T-helper 1 cell treated with Interleukin-12 subunit alpha and Interleukin-12 subunit beta and Interleukin-4 antibody, amounts not matched to agents 30 ng/mL and 1 ng/mL, for 36 hours (primary cell): ENCODE results near the gene DRICH1. TPM values are rescaled to one million over a fixed set of nuclear protein-coding genes. Genes with fewer than 3 reads are reported as not detected.
"Not testable (repeated sequence)": the region's sequence is repeated elsewhere in the genome, so short reads cannot be mapped to it uniquely, and the experiment has no call there.

Experiments
- intact Hi-C: fragments of 100-400 bp; cut with micrococcal nuclease; formaldehyde crosslinking; loops from one replicate; pipeline ENCODE4 v1.15.1; 2024
- total RNA-seq: library from RNA; stranded (reverse); gene quantifications from 2 replicates; pipeline ENCODE4 v1.2.3, GENCODE V29; 2022

DRICH1 gene
- total RNA-seq, 1 donor from 2014 or later: 0.98 TPM

GRCh38 chr22:23569716-23570115 lies 62.4 kb downstream of the DRICH1 start:
- intact Hi-C loops: no loop called here

- intact Hi-C loops: no loop called here
These were observed 62.8 kb downstream of the DRICH1 start for GRCh38 chr22:23569291-23569690.

GRCh38 chr22:23566705-23567475 lies 65.2 kb downstream of the DRICH1 start:
- intact Hi-C loops: no loop called here

- intact Hi-C loops: no loop called here
These were observed 66.0 kb downstream of the DRICH1 start for GRCh38 chr22:23565915-23566704.

GRCh38 chr22:23565305-23565914 lies 66.7 kb downstream of the DRICH1 start:
- intact Hi-C loops: no loop called here

GRCh38 chr22:23564276-23564675 lies 67.8 kb downstream of the DRICH1 start:
- intact Hi-C loops: no loop called here

- intact Hi-C loops: no loop called here
These were observed 69.0 kb downstream of the DRICH1 start for GRCh38 chr22:23563111-23563510.

- intact Hi-C loops: no loop called here
These were observed 69.9 kb downstream of the DRICH1 start for GRCh38 chr22:23562186-23562585.

- intact Hi-C loops: not testable (repeated sequence)
These were observed 71.1 kb downstream of the DRICH1 start for GRCh38 chr22:23561025-23561510.

GRCh38 chr22:23560215-23560614 lies 71.9 kb downstream of the DRICH1 start:
- intact Hi-C loops: not testable (repeated sequence)

Other genes with a start within 250 kb of the DRICH1 start
- not detected in 2 replicates for gene IGLL1, start 52.0 kb downstream of the DRICH1 start, total RNA-seq
- 33.2 and 34.8 TPM in 2 replicates for gene RGL4, start 58.7 kb upstream of the DRICH1 start, total RNA-seq
- 2.5 and 2.8 TPM in 2 replicates for gene ZNF70, start 118.8 kb upstream of the DRICH1 start, total RNA-seq
- gene VPREB3, start 122.1 kb upstream of the DRICH1 start, total RNA-seq: not detected in 2 replicates
- 0.41 and 0.74 TPM in 2 replicates for gene C22orf15, start 130.7 kb upstream of the DRICH1 start, total RNA-seq
- gene CHCHD10, start 135.7 kb upstream of the DRICH1 start, total RNA-seq: 44.5 and 51.0 TPM in 2 replicates
- 0.27 and 0.49 TPM in 2 replicates for gene MMP11, start 140.5 kb upstream of the DRICH1 start, total RNA-seq
- 77.3 and 79.6 TPM in 2 replicates for gene SMARCB1, start 154.6 kb upstream of the DRICH1 start, total RNA-seq
- 9.0 and 10.8 TPM in 2 replicates for gene DERL3, start 206.7 kb upstream of the DRICH1 start, total RNA-seq
- 5.7 and 6.6 TPM in 2 replicates for gene SLC2A11, start 225.6 kb upstream of the DRICH1 start, total RNA-seq